Activated gamma-delta T cell treated with Interleukin-2 at 50 U/mL for 16 hours (primary cell): ENCODE data around the gene ECE1.
"Not testable (repeated sequence)": the region's sequence is repeated elsewhere in the genome, so short reads cannot be mapped to it uniquely, and the experiment has no call there.

Experiments
- DNase-seq: peaks from one replicate; pipeline ENCODE4 v3.0.0-alpha.2; 2020

Gene ECE1

GRCh38 chr1:21246905-21247642, 43.2 kb downstream of the ECE1 start:
- no peak for DNase-seq

- DNase-seq, result no peak
Measured at GRCh38 chr1:21245688-21246229, 44.5 kb downstream of the ECE1 start.

GRCh38 chr1:21244986-21245687, 45.1 kb downstream of the ECE1 start:
- DNase-seq, result no peak

- no peak for DNase-seq
Measured at GRCh38 chr1:21244154-21244553, 46.1 kb downstream of the ECE1 start.

DNA sequence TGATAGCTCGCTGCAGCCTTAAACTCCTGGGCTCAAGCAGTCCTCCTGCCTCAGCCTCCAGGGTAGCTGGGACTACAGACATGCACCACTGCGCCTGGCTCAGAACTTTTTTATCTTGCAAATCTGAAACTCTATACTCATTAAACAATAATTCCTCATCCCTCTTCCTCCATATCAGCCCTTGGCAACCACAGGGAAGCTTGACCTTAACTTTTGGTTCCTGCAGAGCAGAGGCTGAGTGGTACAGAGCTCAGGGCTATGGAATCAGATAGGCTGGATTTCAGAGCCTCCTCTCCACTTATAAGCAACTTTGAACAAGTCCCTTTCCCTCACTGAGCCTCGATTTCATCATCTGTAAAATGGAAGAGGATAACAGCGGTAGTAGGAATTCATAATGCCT, 47.4 kb downstream of the ECE1 start:
- DNase-seq, result no peak

GRCh38 chr1:21241771-21242581, 48.3 kb downstream of the ECE1 start:
- DNase-seq, result no peak

GRCh38 chr1:21240706-21241105, 49.6 kb downstream of the ECE1 start:
- no peak for DNase-seq

DNA sequence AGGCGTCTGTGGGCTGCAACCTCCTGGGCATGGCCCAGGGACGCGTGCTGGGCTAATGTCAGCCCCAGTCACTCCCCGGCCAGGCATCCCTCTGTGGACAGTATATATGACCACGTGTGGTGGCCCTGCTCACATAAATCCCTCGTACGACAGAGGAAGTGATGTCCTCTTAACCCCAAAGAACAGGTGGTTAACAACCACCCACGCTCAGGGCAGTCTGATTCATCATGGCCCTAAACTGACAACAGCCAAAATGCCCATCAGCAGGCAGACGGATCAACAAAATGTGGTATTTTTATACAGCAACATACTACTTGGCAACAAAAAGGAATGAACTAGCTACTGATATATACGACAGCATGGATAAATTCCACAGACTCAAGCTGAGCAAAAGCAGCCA, 51.0 kb downstream of the ECE1 start:
- DNase-seq, result no peak

DNA sequence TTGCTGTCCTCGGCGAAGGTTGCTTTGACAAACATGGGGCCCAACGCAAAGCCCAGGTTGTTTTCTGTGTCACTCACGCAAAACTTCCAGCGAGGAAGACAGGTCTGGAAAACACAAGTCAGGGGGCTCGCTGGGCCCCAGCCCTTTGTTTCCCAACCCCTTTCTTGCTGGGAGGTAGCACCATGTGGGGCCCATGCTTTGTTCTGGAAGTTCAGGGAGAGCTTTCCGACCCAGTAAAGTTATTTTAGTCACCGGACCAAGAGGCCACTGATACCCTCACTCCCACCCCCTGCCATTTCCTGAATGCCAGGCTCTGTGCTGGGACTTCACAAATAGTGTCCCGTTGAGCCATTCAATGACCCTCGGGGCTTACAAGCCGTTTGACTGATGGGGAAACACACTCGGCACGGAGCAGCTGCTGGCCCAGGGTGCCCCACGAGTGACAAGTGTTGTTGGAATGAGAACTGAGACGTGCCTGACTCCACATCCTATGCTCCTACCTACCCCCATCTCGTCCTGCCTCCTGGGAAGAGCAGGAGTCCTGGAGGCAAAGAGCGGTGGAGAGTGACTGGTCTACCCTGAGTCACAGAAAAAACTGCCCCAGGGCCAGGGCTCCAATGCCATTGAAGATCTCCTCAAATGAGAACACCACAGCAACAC, 52.0 kb downstream of the ECE1 start:
- DNase-seq, result no peak

DNA sequence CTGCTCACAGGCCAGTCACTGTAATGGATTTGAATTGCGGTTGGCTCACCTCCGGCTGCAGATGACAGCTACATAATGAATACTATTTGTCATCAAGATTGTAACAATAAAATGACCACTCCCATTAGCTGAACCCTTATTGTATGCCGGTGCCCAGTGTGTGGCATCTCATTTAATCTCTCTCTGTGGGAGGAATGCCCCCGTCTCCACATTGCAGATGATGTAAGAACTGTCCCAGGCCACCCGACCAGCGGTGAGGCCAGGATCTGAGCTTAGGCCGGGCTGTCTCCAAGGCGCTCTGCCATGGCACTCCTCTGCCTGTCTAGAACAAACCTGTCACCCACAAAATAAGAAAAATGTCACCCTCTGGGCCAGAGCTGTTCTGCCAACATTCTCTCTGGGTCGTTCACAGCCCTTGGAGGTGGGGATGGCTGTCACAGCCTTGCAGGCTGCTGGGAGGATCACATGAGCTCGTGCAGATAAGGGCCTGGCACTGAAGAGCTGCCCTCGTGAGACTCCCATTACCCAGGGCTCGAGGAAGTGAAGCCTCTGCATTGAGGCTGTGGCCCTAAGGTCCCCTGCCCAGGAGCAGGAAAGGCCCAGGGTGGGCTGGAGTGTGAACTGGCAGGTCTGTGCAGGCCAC, 52.7 kb downstream of the ECE1 start:
- DNase-seq, result no peak

GRCh38 chr1:21236178-21236577, 54.1 kb downstream of the ECE1 start:
- DNase-seq, result no peak

DNA sequence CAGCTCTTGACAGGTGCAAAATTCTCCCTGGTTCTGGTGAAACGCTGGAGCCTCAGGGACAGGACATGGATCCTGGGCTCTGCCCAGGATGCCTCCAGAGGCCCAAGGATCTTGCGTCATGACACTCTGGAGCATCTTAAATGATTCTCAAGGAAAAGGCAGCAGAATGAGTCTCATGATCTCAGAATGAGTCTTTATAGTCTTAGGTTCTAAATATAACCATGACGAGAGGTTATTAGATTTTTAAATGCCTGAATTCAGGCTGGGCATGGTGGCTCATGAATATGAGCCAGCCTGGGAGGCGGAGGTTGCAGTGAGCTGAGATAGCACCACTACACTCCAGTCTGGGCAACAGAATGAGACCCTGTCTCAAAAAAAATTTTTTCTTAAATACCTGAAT, 55.5 kb downstream of the ECE1 start:
- no peak for DNase-seq

GRCh38 chr1:21233490-21233889, 56.8 kb downstream of the ECE1 start:
- no peak for DNase-seq

GRCh38 chr1:21232044-21232443, 58.2 kb downstream of the ECE1 start:
- DNase-seq, result peak; percentile 31

- DNase-seq, result no peak
Measured at GRCh38 chr1:21229246-21230000, 60.8 kb downstream of the ECE1 start.

GRCh38 chr1:21228224-21228623, 62.0 kb downstream of the ECE1 start:
- not testable (repeated sequence) for DNase-seq

DNA sequence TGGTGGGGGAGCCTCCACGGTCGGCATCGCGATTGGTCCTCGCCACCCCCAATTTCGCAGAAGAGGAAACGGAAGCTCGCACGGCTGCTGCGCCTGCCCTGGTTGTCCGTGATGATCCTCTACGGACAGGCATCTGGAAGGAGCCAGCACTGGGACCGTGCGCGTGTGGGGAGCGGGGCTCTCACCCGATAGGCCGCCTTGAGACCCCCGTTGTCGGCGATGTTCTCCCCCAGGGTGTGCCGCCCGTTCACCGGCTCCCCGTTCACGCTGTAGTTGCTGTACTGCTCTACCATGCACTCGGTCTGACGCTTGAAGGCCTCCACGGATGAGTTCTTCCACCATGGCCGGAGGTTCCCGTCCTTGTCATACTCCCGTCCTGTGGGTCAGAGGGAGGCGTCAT, 65.2 kb downstream of the ECE1 start:
- DNase-seq, result no peak

- no peak for DNase-seq
Measured at GRCh38 chr1:21220815-21221214, 69.4 kb downstream of the ECE1 start.

DNA sequence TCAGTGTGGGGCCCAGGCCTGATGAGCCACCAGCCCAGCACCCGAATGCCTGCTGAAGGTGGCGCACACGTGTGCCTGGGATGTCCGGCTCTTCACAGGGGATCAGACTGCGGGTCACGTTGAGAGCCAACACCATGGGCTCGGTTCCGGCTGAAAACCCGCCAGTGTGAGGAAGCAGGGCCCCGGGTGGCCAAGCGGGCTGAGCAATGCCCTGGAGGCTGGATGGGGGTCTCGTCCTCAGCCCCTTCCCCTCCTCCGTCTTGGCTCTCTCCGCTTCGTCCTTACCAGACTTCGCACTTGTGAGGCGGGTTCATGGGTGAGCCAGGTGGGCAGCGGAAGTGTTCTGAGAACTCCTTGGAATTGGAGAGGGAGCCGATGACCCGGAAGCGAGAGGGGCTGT, 70.6 kb downstream of the ECE1 start:
- DNase-seq, result no peak

DNA sequence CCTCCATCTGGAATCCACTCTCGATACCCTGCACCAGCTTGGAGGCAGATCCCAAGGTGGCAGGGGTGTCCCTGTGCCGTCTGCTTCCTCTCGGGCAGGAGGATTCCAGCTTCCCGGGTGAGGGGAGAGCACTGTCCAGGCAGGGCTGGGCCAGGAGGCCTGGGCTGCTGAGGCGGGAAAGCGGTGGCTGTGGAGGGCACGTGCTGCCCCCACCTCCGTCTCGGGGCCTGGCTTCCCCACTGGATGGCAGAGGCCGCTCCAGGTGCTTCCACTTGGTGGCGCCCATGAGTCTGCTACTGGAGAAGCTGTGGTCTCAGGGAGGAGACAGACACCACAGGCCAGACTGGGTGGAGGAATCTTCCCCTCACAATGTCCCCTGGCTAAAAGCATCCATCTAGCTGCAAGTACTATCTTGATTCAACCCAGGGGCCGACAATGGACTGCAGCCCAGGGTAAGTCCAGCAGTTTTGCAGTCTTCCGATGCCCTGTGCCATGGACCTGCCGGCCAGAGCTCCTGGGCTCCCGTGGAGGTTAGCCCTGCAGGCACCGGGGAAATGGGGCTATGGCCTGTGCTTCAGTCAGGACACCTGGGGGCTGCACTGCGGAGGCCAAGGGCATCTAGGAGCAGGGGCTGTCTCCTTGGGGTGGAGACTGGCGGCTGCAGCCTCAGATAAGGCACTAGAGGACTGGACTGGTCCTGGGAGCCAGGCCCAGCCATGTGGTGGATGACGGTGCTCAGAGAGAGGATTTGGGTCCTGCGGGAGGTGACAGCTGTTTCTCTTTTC, 72.3 kb downstream of the ECE1 start:
- no peak for DNase-seq
